ENCODE data around the gene FNBP1L.
"Not testable (repeated sequence)": the region's sequence is repeated elsewhere in the genome, so short reads cannot be mapped to it uniquely, and the experiment has no call there.

Gene FNBP1L

GRCh38 chr1:93575621-93576284, 127.8 kb downstream of the FNBP1L start:
- DNase-seq: no peak

- no peak for DNase-seq
These were observed 128.4 kb downstream of the FNBP1L start for GRCh38 chr1:93576346-93576745.

- DNase-seq: no peak
These were observed 128.8 kb downstream of the FNBP1L start for GRCh38 chr1:93576746-93577145.

- no peak for DNase-seq
These were observed 129.9 kb downstream of the FNBP1L start for GRCh38 chr1:93577536-93578432.

DNA sequence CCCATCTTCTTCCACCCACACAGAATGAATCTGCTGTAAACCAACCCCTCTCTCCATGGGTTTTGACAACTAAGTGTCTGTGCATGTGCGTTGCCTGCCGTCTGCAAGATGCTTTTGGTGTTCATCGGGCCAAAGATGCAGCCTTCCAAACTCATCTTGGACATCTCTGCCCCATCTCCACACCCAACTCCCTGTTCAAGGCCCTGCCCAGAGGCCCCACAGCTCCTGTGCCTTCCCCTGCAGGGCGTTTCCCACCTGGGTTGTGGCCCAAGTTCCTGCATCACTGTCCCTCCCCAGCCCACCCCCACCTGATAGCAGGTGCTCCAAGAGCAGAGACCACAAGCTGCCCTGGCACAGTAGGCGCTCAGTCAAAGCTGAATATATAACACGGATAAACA, 130.5 kb downstream of the FNBP1L start:
- DNase-seq: no peak

DNA sequence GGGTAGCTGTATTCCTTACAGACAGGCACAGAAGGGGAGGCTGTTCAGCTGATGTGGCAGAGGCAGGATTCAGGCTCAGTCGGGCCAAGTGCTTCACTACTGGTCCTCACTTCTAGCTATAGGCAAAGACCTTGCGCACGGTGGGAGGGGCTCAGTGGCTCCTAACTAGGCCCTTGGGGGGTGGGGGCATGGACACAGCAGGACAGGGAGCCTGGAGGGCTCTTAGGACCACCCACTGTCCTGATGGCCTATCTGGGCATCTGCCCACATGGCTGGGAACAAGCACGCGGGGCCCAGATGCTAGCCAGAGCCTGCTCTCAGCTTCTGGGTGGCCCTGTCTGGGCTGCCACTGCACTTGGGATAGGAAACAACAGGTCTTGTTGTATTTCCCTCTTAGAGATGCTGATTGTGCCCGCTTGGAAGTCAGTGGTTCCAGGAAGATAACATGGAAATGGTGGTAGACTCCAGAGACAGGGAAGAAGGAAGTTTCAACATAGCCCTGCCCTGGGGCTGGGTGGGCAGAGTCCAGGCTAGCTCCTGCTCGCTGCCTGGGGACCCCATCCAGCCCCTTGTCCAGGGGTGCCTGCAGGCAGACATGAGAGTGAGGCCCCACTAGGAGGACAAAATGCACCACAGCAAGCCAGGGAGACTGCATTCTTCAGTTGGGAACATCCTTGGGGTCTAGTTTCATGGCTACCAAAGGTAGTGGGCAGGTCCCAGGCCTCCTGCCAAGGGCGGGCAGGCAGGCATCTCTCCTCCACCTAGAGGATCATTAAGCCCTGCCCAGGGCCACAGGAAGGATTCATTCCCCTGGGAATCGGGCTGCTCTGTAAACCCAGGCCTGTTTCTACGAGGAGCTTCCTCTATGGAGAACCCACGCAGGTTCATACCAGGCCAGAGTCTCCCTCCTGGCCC, 131.2 kb downstream of the FNBP1L start:
- no peak for DNase-seq

DNA sequence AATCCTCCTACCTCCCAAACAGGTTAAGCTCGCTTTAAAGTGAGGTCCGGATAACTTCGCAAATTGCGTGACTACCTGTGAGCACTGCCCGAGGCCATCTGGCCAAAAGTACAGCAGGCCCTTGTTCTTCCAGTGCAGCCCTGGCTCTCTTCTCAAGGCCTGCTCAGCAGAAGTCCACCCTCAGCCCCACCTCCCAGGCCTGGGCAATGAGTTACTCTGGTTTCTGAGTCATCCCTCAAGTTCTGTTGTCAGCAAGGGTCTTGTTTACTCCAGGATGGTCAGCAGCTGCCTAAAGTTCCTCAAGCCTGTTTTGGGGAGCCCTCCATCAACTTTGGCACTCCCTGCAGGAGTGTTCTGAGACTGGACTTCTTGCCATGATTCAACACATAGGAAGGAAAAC, 132.0 kb downstream of the FNBP1L start:
- DNase-seq: no peak

GRCh38 chr1:93581917-93582850, 134.3 kb downstream of the FNBP1L start:
- DNase-seq: no peak

- no peak for DNase-seq
These were observed 136.5 kb downstream of the FNBP1L start for GRCh38 chr1:93584261-93585003.

GRCh38 chr1:93585059-93585966, 137.4 kb downstream of the FNBP1L start:
- DNase-seq: no peak

DNA sequence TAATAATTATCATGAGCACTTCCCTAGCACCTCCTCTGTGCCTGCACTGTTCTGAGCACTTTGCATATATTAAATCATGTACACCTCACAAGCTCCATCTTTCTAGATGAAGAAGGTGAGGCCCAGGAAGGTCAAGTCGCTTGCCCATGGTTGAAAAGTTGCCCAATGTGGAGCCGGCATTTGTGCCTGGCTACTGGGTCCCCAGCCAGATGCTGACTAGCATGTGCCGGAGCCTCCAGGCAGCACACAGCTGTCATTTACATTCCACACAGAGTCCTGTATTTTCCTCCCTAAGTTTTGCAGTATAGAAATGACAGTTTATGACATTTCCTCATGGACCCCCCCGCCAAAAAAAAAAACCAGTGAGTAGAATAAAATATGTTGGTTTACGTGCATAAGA, 139.4 kb downstream of the FNBP1L start:
- no peak for DNase-seq

DNA sequence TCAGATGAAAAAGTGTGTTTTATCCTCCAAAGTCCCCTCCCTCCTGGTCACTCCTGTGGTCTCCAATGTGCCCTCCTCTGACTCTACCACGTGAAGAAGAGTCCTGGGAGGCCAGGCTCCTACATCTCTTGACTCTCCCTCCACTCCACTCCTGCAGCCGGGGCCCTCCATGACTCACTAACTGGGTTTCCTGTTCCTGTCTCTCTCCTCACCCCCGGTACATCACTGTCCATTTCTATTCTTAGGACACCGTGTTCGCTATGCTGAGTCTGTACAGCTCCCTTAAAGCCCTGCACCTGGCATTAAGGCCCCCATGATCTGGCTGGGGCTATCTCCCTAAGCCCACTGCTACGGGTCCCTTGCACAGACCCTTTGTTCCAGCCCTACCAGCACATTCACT, 140.3 kb downstream of the FNBP1L start:
- DNase-seq: no peak

- DNase-seq: no peak
These were observed 141.0 kb downstream of the FNBP1L start for GRCh38 chr1:93588955-93589354.

DNA sequence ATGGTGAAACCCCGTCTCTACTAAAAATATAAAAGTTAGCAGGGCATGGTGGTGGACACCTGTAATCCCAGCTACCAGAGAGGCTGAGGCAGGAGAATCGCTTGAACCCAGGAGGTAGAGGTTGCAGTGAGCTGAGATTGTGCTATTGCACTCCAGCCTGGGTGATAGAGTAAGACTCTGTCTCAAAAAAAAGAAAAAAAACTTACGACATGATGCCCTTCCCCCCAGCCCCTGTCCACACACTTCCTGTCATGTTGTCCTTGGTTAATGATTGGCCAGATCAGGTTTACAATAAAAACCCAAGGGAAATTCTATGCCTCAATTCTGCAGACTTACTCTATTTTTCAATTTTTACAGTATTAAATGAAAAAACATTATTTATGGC, 143.4 kb downstream of the FNBP1L start:
- DNase-seq: not testable (repeated sequence)

DNA sequence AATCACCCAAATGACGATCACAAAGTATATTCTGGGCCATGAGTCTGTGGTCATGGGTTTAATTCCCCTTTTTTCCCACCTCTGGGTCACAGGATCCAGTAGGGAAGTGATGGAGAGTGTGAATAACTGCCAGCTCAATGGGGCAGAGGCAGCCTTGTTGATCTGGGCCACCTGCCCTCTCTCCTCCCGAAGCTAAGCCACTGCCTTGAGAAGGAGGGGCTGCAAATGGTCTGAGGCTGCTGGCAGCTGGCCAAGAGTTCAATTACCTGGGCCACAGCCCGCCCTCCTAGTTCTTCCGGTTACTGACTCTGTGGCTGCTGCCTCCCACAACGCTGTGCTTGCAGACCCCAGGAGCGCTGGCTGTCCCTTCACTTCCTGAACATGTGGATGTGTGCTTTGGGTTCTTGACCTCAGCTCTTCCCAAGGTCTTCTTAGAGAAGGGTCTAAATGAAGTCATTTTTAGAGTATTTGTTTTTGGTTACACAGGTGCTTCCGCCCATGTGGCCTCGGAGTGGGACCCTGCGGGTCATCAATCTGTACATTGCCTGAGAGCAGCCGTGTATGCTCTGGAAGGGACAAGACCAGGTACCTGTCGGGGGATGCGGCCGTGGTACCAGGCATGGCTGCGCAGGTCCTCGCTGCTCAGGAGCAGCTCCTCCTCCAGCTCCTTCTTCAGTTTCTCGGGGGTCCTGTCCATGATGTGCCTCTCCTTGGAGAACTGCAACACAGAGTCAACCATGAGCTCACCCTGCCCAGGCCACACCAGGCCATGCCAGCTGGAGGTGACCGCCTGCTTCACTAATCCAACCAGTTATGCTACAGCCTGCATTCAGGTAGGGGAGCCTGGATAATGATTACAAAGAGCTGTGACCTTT, 144.0 kb downstream of the FNBP1L start:
- DNase-seq: peak; percentile 56

GRCh38 chr1:93592551-93592949, 144.6 kb downstream of the FNBP1L start:
- DNase-seq: no peak

DNA sequence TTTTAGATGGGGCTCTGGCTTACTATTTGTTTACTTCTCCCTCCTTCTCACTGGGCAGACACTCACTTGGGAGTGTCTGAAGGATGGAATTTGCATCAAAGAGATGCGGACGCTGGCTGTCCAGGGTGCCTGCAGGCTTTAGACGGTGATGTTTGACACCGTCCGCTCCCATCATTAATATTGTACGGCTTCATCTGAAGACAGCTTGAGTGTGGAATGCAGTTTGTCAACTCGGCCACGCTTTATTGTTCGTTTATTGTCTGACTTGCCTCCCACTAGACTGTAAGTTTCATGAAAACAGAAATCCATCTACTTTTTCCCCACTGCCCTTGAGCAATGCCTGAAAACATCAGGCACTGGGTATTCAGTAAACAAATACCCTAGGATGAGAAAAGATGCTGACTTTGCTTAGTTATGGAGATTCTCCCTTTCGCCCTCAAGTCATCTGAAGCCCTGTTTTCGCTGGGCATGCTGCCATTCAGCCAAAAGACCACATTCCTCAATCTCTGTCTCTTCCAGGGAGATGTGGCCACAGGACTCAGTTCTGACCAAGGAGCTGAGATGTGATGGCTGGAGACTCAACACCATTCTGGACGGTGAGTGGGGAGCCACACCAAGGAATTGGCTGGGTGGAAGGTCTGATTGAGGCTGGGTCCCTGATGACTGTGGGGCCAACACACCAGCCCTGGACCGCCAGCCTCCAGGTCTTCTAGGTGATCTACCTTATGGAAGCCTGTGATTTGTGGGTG, 146.1 kb downstream of the FNBP1L start:
- no peak for DNase-seq

- DNase-seq: no peak
These were observed 146.6 kb downstream of the FNBP1L start for GRCh38 chr1:93594603-93594880.

- no peak for DNase-seq
These were observed 147.3 kb downstream of the FNBP1L start for GRCh38 chr1:93595266-93595665.
